Stimulated activated CD8-positive, alpha-beta memory T cell treated with anti-CD3 and anti-CD28 coated beads, Interleukin-7, amount 100 ng/mL, for 4 hours (primary cell): ENCODE results near the gene ST7.
"Not testable (repeated sequence)": the region's sequence is repeated elsewhere in the genome, so short reads cannot be mapped to it uniquely, and the experiment has no call there.

Experiments used
- DNase-seq, 2 donors: peaks; one replicate each; pipeline ENCODE4 v3.0.0-alpha.2; 2020; ENCODE audit warnings: low read depth in 2 of 2

The ST7 gene

GRCh38 chr7:117094457-117094856 is 141.2 kb downstream of the ST7 start:
- no peak for DNase-seq

GRCh38 chr7:117095055-117095454 is 141.8 kb downstream of the ST7 start:
- DNase-seq, result no peak

- DNase-seq, result no peak
Observed at GRCh38 chr7:117096330-117096729, 143.0 kb downstream of the ST7 start.

- no peak for DNase-seq
Observed at GRCh38 chr7:117096942-117097341, 143.6 kb downstream of the ST7 start.

- no peak for DNase-seq
Observed at GRCh38 chr7:117097860-117098259, 144.6 kb downstream of the ST7 start.

- DNase-seq, result no peak
Observed at GRCh38 chr7:117098457-117098856, 145.2 kb downstream of the ST7 start.

- DNase-seq, result no peak
Observed at GRCh38 chr7:117101026-117101425, 147.7 kb downstream of the ST7 start.

- DNase-seq, result peak in 1 of 2 donors; percentile 7
Observed at GRCh38 chr7:117110480-117111315, 157.4 kb downstream of the ST7 start.

GRCh38 chr7:117111535-117111934 is 158.2 kb downstream of the ST7 start:
- DNase-seq, result no peak

GRCh38 chr7:117112640-117113039 is 159.3 kb downstream of the ST7 start:
- DNase-seq, result no peak

GRCh38 chr7:117113871-117114270 is 160.6 kb downstream of the ST7 start:
- DNase-seq, result no peak

- DNase-seq, result no peak
Observed at GRCh38 chr7:117114272-117114671, 161.0 kb downstream of the ST7 start.

- DNase-seq, result no peak
Observed at GRCh38 chr7:117116211-117116610, 162.9 kb downstream of the ST7 start.

GRCh38 chr7:117117172-117117571 is 163.9 kb downstream of the ST7 start:
- no peak for DNase-seq

GRCh38 chr7:117118579-117119180 is 165.4 kb downstream of the ST7 start:
- DNase-seq, result no peak

GRCh38 chr7:117119192-117119924 is 166.1 kb downstream of the ST7 start:
- DNase-seq, result peak; percentile 39 to 62

GRCh38 chr7:117120321-117120720 is 167.0 kb downstream of the ST7 start:
- DNase-seq, result not testable (repeated sequence)

- DNase-seq, result not testable (repeated sequence)
Observed at GRCh38 chr7:117122036-117122435, 168.7 kb downstream of the ST7 start.

- no peak for DNase-seq
Observed at GRCh38 chr7:117122536-117122935, 169.2 kb downstream of the ST7 start.

GRCh38 chr7:117123311-117123926 is 170.1 kb downstream of the ST7 start:
- DNase-seq, result no peak

- DNase-seq, result peak; percentile 28 to 34
Observed at GRCh38 chr7:117124591-117125220, 171.4 kb downstream of the ST7 start.

- no peak for DNase-seq
Observed at GRCh38 chr7:117126676-117127075, 173.4 kb downstream of the ST7 start.
